Measurements from ENCODE around the gene ZNF718. TPM values are rescaled to one million over a fixed set of nuclear protein-coding genes. Genes with fewer than 3 reads are reported as not detected.
"Not testable (repeated sequence)": the region's sequence is repeated elsewhere in the genome, so short reads cannot be mapped to it uniquely, and the experiment has no call there.

Gene ZNF718
- total RNA-seq, 1 donor from 2014 or later: 5.4 TPM

DNA sequence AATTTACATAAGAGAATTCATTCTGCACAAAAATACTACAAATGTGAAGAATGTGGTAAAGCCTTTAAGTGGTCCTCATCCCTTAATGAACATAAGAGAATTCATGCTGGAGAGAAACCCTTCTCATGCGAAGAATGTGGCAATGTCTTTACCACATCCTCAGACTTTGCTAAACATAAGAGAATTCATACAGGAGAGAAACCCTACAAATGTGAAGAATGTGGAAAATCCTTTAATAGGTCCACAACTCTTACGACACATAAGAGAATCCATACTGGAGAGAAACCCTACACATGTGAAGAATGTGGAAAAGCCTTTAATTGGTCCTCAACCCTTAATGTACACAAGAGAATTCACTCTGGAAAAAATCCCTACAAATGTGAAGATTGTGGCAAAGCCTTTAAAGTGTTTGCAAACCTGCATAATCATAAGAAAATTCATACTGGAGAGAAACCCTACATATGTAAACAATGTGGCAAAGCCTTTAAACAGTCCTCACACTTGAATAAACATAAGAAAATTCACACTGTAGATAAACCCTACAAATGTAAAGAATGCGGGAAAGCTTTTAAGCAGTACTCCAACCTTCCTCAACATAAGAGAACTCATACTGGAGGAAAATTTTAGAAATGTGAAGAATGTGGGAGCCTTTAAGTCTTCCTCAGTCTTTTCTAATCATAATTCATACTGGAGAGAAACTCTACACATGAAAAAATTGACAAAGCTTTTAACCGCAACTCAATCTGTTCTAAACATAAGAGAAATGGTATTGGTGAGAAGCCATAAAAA lies 37.4 kb downstream of the ZNF718 start:
- DNase-seq (ENCODE audit: low read depth in 2 of 2): no peak

- not testable (repeated sequence) for DNase-seq (ENCODE audit: low read depth in 2 of 2)
Observed at GRCh38 chr4:169640-170039, 45.3 kb downstream of the ZNF718 start.

- DNase-seq (ENCODE audit: low read depth in 2 of 2): not testable (repeated sequence)
Observed at GRCh38 chr4:171318-171717, 47.0 kb downstream of the ZNF718 start.

- no peak for DNase-seq (ENCODE audit: low read depth in 2 of 2)
Observed at GRCh38 chr4:173666-174314, 49.5 kb downstream of the ZNF718 start.

DNA sequence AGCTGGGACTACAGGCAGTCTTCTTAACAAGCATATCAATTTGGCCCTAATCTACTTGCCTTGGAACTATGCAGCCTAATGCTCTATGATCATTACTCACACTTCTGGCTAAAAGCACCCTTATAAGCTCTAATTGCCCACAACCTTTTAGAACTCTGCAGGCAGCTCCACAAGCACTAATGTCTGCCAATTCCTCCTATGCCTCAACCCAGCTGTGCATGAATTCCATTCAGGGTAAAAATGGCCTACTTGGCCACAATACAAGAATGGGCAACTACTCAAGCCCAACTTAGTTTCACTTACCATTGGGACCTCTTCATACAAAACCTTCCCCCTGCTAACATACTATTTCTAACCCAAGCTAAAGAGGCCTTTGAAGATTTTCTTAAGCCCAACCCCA lies 51.7 kb downstream of the ZNF718 start:
- no peak for DNase-seq (ENCODE audit: low read depth in 2 of 2)

DNA sequence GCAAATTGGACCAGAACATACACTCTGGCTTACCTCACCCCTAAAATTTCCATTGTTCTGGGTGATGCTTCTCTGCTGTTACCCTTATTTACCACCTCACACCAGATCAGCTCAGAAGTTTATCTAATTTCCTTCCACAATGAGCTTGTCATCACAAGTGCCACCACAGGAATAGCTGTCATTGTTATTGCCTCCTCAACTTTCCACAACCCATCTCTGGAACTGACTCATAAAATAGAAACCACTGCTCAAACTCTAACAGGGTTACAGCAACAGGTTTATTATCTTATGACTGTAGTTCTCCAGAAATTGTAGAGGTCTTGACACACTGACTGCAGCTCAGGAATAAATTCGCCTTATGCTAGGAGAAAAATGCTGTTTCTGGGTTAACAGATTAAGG lies 52.7 kb downstream of the ZNF718 start:
- DNase-seq (ENCODE audit: low read depth in 2 of 2): no peak

- DNase-seq (ENCODE audit: low read depth in 2 of 2): not testable (repeated sequence)
Observed at GRCh38 chr4:182225-182624, 57.9 kb downstream of the ZNF718 start.

DNA sequence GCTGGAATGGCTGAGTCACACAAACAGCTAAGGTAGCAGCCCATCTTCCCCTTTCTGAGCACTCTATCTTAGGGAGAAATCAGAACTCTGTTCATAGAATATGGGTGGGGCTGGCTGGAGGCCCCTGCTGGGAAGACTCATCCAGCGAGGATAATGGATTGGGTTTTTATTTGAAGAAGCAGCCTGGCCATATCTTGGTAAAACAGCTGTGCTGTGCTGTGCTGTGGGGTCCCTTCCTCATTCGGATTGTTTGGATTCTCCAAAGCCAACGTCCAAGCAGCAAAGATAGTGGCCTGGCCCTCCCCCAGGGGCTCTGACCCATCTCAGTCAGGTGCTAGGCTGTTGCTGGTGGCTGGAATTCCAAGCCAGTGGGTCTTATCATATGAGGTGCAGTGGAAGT lies 63.8 kb downstream of the ZNF718 start:
- no peak for DNase-seq (ENCODE audit: low read depth in 2 of 2)

GRCh38 chr4:195159-195558 lies 70.9 kb downstream of the ZNF718 start:
- not testable (repeated sequence) for DNase-seq (ENCODE audit: low read depth in 2 of 2)

GRCh38 chr4:200936-201335 lies 76.6 kb downstream of the ZNF718 start:
- no peak for DNase-seq (ENCODE audit: low read depth in 2 of 2)

GRCh38 chr4:202822-203221 lies 78.5 kb downstream of the ZNF718 start:
- DNase-seq (ENCODE audit: low read depth in 2 of 2): not testable (repeated sequence)

DNA sequence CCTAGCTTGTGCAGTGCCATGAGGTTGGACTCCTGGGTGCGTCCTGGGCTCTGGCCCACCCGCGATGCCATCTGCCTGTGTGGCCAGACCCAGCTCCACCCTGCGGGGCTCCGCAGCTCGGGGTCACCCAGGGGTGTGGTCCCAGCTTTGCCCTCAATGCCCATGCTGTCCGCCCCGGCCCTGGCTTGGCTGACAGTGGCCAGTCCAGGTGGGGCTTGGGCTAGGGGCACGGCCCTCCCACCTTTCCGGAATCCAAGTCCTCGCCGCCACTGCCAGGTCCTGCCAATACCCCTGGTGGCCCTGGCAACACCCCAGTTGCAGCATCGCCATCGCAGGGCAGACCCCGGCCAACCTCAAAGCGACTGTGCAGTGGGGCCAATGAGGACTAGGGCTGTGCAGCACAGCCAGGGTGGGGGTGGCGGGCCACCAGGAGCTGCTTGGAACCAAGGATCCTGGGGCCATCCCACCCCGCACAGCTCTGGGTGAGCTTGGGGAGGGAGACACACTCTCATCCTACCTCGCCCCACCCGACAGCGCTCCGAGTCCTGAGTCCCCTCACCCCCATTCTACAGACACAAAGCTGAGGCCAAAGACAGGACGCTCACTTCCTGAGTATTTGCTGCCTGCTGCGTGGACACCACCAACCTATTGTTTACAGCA lies 80.9 kb downstream of the ZNF718 start:
- no peak for DNase-seq (ENCODE audit: low read depth in 2 of 2)

- no peak for DNase-seq (ENCODE audit: low read depth in 2 of 2)
Observed at GRCh38 chr4:206054-206453, 81.8 kb downstream of the ZNF718 start.

GRCh38 chr4:208416-209096 lies 84.3 kb downstream of the ZNF718 start:
- not testable (repeated sequence) for DNase-seq (ENCODE audit: low read depth in 2 of 2)

DNA sequence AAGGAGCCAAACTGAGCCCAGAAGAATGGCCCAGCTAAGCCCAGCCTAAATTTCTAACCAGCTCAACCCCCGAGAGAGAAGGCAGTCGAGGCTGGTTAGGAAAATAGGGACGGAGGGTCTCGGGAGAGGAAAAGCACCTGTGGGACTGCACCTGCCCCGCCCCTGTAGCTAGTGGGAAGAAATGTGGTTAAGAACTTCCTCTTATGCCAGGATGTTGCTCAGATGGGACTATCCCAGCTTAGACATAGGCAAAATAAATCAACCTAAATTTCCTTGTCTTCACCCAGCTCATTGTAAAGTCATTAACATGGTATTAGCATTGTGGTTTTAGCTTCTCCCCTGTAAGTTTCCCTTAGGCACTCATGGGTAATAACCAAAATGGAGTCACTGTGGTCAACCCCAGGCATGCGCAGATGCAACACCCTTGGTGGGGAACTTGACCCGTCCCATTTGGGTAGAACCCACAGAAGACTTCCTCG lies 86.8 kb downstream of the ZNF718 start:
- no peak for DNase-seq (ENCODE audit: low read depth in 2 of 2)

DNA sequence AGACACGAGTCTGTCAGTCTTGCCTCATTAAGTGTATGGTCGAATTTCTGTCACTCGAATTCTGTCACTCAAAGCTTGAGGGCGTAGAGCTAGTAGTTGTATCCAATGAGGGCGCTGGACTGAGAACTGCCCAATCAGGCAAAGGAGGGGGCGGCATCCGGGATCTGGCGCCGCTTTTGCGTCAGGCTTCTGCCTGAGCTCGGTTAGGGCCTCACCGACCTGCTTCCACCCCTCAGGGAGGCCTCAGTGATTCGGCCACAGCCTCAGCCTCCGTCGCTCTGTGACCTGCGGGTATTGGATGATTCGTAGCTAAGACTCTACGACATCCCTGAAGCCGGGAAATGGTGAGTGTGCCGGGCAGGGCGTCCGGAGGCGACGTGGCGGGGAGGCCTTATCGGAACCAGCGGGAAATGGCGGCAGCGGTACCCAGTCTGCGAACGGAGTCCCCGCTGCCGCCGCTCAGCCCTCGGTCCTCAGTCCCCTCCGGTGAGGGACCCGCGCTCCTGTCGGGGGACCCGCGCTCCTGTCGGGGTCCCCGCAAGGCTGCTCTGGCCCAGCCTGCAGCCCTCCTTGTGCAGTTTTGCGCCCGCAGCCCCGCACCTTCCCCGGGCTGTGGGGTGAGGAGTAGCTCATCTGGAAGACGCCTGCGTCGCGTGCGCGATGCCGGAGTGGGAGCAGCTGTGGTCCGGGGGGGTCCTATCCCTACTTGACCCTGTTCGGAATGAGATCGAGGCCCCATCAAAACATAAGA lies 88.3 kb downstream of the ZNF718 start:
- DNase-seq (ENCODE audit: low read depth in 2 of 2): peak; percentile 85 to 89

DNA sequence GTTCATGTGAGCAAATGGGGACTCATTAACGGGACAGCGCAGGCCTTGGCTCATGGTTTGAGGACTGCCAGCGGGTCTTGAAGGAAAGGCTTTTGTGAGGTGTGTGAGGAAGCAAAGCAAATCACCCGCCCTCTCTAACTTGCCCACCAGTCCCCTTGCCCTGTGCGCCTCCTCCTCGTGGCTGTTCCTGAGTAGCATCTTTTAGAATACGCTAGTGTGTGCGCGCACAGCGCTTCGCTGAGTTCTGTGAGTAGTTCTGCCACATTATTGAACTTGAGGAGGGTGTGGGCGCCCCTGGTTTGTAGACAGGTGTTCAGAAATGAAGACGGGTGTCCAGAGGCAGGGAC lies 88.9 kb downstream of the ZNF718 start:
- peak; percentile 9 to 24 for DNase-seq (ENCODE audit: low read depth in 2 of 2)
